ENCODE results near the gene PTPN4. TPM values are rescaled to one million over a fixed set of nuclear protein-coding genes. Genes with fewer than 3 reads are reported as not detected.
"Not testable (repeated sequence)": the region's sequence is repeated elsewhere in the genome, so short reads cannot be mapped to it uniquely, and the experiment has no call there.

PTPN4 gene
- total and polyA plus RNA-seq, 4 donors = 4.2 to 70.7 (median 27.0) TPM

DNA sequence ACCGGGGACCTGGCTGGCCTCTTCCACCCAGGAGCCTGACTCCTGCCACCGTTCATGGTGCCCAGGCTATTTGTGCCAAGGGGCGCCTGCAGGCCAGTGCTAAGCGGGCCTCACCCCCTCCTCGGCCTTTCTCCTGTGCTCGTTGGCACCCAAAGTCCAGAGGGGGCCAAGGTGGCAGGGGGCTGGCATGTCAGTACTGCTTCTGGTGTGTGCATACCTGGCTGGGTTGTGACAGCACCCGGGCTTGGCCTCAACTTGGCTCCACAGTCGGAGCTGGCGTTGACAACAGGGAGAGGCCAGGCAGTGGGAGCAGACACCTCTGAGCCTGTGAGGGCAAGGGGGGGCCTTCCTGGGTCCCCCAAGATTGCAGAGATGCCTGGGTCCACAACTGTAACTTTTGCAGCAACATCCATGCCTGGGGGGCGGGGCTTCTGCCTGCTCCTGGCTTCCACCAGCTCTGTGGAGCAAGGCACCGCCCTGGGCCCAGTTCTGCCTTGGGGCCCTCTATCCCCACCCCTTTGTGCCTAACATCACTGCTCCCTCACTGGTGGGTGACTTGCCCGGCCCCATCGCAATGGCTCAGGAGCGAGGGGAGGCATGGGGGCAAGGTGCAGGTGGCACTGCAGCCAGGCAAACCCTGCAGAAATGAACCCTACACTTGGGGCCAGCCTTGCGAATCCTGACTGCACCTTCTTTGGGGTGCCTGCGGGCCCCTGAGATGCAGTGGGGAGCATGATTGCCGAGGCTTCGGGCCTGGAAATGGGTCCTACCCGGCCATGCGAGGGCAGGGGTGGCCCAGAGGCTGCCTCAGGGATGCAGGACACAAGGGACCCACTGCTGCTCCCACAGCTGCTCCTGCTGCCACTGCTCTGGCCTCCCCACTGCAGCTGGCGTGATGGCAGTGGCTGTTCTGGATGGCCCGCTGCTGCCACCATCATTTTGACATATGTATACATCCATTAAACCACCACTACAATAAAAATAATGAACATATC lies 35.9 kb downstream of the PTPN4 start:
- TF ChIP-seq, protein P1, sequence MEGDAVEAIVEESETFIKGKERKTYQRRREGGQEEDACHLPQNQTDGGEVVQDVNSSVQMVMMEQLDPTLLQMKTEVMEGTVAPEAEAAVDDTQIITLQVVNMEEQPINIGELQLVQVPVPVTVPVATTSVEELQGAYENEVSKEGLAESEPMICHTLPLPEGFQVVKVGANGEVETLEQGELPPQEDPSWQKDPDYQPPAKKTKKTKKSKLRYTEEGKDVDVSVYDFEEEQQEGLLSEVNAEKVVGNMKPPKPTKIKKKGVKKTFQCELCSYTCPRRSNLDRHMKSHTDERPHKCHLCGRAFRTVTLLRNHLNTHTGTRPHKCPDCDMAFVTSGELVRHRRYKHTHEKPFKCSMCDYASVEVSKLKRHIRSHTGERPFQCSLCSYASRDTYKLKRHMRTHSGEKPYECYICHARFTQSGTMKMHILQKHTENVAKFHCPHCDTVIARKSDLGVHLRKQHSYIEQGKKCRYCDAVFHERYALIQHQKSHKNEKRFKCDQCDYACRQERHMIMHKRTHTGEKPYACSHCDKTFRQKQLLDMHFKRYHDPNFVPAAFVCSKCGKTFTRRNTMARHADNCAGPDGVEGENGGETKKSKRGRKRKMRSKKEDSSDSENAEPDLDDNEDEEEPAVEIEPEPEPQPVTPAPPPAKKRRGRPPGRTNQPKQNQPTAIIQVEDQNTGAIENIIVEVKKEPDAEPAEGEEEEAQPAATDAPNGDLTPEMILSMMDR (IDR thresholded peaks at IDR 0.05; ENCODE audit: control extremely low read depth, extremely low read depth) = no peak
- DNase-seq (no peak), ATAC-seq (ENCODE audit: insufficient read depth, low FRiP score) (no peak)
- no peak overlapping the region for H3K4me3 ChIP-seq
- H3K27ac ChIP-seq (ENCODE audit: low read depth in 1 of 2, low read length in 1 of 2) = no peak overlapping the region
- H3K36me3 ChIP-seq (ENCODE audit: control insufficient read depth in 4 of 4, insufficient read depth in 4 of 4, low read length in 4 of 4) = peaks cover 0 to 10% (median 2%) of the 10 kb centered on the region in 4 donors
- peaks cover 0 to 17% (median 2%) of the 10 kb centered on the region in 4 donors for H3K9me3 ChIP-seq (ENCODE audit: control insufficient read depth in 4 of 4, insufficient read depth in 3 of 4, low read length in 3 of 4)
- H3K27me3 ChIP-seq (ENCODE audit: control insufficient read depth in 3 of 3, insufficient read depth in 3 of 3, low read length in 2 of 3) = no peaks in the 10 kb centered on the region
- H3K9ac ChIP-seq (ENCODE audit: insufficient read depth in 1 of 2, low read length in 2 of 2) = no peak overlapping the region
- WGBS, 2 donors = 97% methylated on average over 22 of the region's 22 CpGs
- peaks cover 0 to 5% (median 0%) of the 10 kb centered on the region in 5 donors for H3K4me1 ChIP-seq (ENCODE audit: control insufficient read depth in 5 of 5, insufficient read depth in 5 of 5, low read length in 5 of 5)

DNA sequence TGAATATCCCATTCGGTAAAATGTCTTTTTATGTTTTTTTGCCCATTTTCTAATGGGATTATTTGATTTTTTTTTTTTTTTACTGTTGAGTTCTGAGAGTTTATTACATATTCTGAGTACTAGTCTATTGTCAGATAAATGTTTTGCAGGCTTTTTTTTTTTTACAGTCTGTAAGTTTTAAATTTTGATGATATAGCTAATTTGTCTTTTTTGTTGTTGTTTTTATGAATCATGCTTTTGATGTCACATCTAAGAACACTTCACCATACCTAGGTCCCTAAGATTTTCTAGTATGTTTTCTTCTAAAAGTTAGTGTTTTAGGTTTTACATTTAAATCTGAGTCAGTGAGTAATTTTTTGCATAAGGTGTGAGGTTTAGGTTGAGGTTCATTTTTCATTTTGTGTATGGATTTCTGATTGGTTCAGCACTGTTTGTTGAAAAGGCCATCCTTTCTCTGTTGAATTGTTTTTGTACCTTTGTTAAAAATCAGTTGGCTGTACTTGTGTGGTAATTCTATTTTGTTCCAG lies 40.7 kb downstream of the PTPN4 start:
- ATAC-seq (ENCODE audit: insufficient read depth, low FRiP score) (no peak), DNase-seq (no peak)
- H3K27ac ChIP-seq (ENCODE audit: low read depth in 1 of 2, low read length in 1 of 2) = no peak overlapping the region
- TF ChIP-seq, protein P1 (IDR thresholded peaks at IDR 0.05; ENCODE audit: control extremely low read depth, extremely low read depth) = no peak
- no peaks in the 10 kb centered on the region for H3K27me3 ChIP-seq (ENCODE audit: control insufficient read depth in 3 of 3, insufficient read depth in 3 of 3, low read length in 2 of 3)
- H3K9ac ChIP-seq (ENCODE audit: insufficient read depth in 1 of 2, low read length in 2 of 2) = no peak overlapping the region
- 94 to 98% methylated on average over 1 of the region's 1 CpG for WGBS, 2 donors
- peaks cover 0 to 5% (median 0%) of the 10 kb centered on the region in 5 donors for H3K4me1 ChIP-seq (ENCODE audit: control insufficient read depth in 5 of 5, insufficient read depth in 5 of 5, low read length in 5 of 5)
- H3K9me3 ChIP-seq (ENCODE audit: control insufficient read depth in 4 of 4, insufficient read depth in 3 of 4, low read length in 3 of 4) = peaks cover 0 to 3% (median 0%) of the 10 kb centered on the region in 4 donors
- no peak overlapping the region for H3K4me3 ChIP-seq
- no peaks in the 10 kb centered on the region for H3K36me3 ChIP-seq (ENCODE audit: control insufficient read depth in 4 of 4, insufficient read depth in 4 of 4, low read length in 4 of 4)

DNA sequence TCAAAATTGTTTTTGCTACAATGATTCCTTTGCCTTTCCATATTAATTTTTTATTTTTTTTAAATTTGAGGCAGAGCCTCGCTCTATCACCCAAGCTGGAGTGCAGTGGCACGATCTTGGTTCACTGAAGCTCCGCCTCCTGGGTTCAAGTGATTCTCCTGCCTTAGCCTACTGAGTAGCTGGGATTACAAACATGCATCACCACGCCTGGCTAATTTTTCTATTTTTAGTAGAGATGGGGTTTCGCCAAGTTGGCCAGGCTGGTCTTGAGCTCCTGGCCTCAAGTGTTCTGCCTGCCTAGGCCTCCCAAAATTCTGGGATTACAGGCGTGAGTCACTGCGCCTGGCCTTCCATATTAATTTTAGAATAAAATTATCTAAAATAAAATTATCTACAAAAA lies 41.3 kb downstream of the PTPN4 start:
- WGBS, 2 donors = 95 to 97% methylated on average over 7 of the region's 7 CpGs
- no peaks in the 10 kb centered on the region for H3K9me3 ChIP-seq (ENCODE audit: control insufficient read depth in 4 of 4, insufficient read depth in 3 of 4, low read length in 3 of 4)

DNA sequence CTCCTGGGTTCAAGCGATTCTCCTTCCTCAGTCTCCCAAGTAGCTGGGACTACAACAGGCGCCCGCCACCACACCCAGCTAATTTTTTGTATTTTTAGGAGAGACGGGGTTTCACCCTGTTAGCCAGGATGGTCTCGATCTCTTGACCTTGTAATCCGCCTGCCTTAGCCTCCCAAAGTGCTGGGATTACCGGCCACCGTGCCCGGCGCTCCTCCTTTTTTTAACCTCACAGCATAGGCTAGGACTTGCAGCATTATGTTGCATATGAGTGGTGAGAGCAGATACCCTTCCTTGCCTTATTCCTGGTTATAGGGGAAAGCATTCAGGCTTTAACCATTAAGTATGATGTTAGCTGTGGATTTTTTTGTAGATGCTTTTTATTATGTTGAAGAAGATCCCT lies 42.3 kb downstream of the PTPN4 start:
- H3K4me1 ChIP-seq (ENCODE audit: control insufficient read depth in 5 of 5, insufficient read depth in 5 of 5, low read length in 5 of 5); H3K36me3 ChIP-seq (ENCODE audit: control insufficient read depth in 4 of 4, insufficient read depth in 4 of 4, low read length in 4 of 4); H3K4me3 ChIP-seq; DNase-seq; H3K27ac ChIP-seq (ENCODE audit: low read depth in 1 of 2, low read length in 1 of 2); H3K27me3 ChIP-seq (ENCODE audit: control insufficient read depth in 3 of 3, insufficient read depth in 3 of 3, low read length in 2 of 3); H3K9ac ChIP-seq (ENCODE audit: insufficient read depth in 1 of 2, low read length in 2 of 2); ATAC-seq (ENCODE audit: insufficient read depth, low FRiP score); H3K9me3 ChIP-seq (ENCODE audit: control insufficient read depth in 4 of 4, insufficient read depth in 3 of 4, low read length in 3 of 4): not testable (repeated sequence)
- WGBS, 2 donors = 95 to 97% methylated on average over 10 of the region's 10 CpGs

More for the DNA sequence above, 41.3 kb downstream of the PTPN4 start:
- Histone ChIP-seq H3K36me3 (ENCODE audit: control insufficient read depth in 4 of 4, insufficient read depth in 4 of 4, low read length in 4 of 4) (no peaks in the 10 kb centered on the region), H3K27me3 (ENCODE audit: control insufficient read depth in 3 of 3, insufficient read depth in 3 of 3, low read length in 2 of 3) (no peaks in the 10 kb centered on the region), H3K27ac (ENCODE audit: low read depth in 1 of 2, low read length in 1 of 2) (no peak overlapping the region), H3K4me3 (no peak overlapping the region), H3K9ac (ENCODE audit: insufficient read depth in 1 of 2, low read length in 2 of 2) (no peak overlapping the region), H3K4me1 (ENCODE audit: control insufficient read depth in 5 of 5, insufficient read depth in 5 of 5, low read length in 5 of 5) (peaks cover 0 to 5% (median 0%) of the 10 kb centered on the region in 5 donors)
- TF ChIP-seq, protein P1 (IDR thresholded peaks at IDR 0.05; ENCODE audit: control extremely low read depth, extremely low read depth) = no peak
- no peak for ATAC-seq (ENCODE audit: insufficient read depth, low FRiP score)
- DNase-seq = no peak
